CD14-positive monocyte (primary cell): Measurements from ENCODE around the gene AMD1. TPM values are rescaled to one million over a fixed set of nuclear protein-coding genes. Genes with fewer than 3 reads are reported as not detected.

ENCODE experiments used
- DNase-seq, 3 donors: peaks; one replicate each; pipeline ENCODE4 v3.0.0-alpha.2; 2011 to 2022
- H2AFZ ChIP-seq: 2 replicates; pipeline ENCODE4 v1.6.0; 2012; ENCODE audit warnings: mild to moderate bottlenecking, low read depth, low read length, inconsistent platforms; ENCODE audit not compliant: insufficient read depth, poor library complexity, severe bottlenecking
- H3K27ac ChIP-seq, 2 donors: 1 replicate in 1 of 2; 2 replicates in 1 of 2; pipeline ENCODE4 v1.5.1; 2012 to 2013; ENCODE audit warnings: low read length in 2 of 2, control low read depth in 1 of 2, inconsistent platforms in 1 of 2, low read depth in 1 of 2, mild to moderate bottlenecking in 1 of 2
- H3K27me3 ChIP-seq, 2 donors: one replicate each; pipeline versions ENCODE4 v1.6.0 to v1.6.1; 2011 to 2013; ENCODE audit warnings: low read length in 2 of 2; ENCODE audit not compliant: control insufficient read depth in 2 of 2, insufficient read depth in 2 of 2
- H3K36me3 ChIP-seq, 2 donors: replicated peaks in 1 of 2; 1 replicate in 1 of 2; 2 replicates in 1 of 2; pipeline versions ENCODE4 v1.5.1 to v1.6.1; 2012 to 2013; ENCODE audit warnings: low read length in 2 of 2, control low read depth in 1 of 2, inconsistent platforms in 1 of 2, mild to moderate bottlenecking in 1 of 2; ENCODE audit not compliant: insufficient read depth in 2 of 2, control insufficient read depth in 1 of 2
- H3K4me1 ChIP-seq, 2 donors: 1 replicate in 1 of 2; 2 replicates in 1 of 2; pipeline versions ENCODE4 v1.5.1 to v1.6.1; 2012 to 2013; ENCODE audit warnings: low read length in 2 of 2, control low read depth in 1 of 2, inconsistent platforms in 1 of 2, mild to moderate bottlenecking in 1 of 2, moderate library complexity in 1 of 2; ENCODE audit not compliant: insufficient read depth in 2 of 2, control insufficient read depth in 1 of 2
- H3K4me2 ChIP-seq: replicated peaks from 2 replicates; pipeline ENCODE3; 2012; ENCODE audit warnings: low read length, moderate library complexity, mild to moderate bottlenecking; ENCODE audit not compliant: poor library complexity, severe bottlenecking; ENCODE audit errors: extremely low read depth
- H3K4me3 ChIP-seq, 3 experiments: fragments of 200-600 bp in 1 of 3; sonication (generic) in 1 of 3; replicated peaks in 1 of 3; 1 replicate in 2 of 3; 2 replicates in 1 of 3; pipeline ENCODE4 v1.5.1; 2011 to 2013; ENCODE audit warnings: low read length in 3 of 3, mild to moderate bottlenecking in 3 of 3, control low read depth in 2 of 3, low read depth in 2 of 3, inconsistent platforms in 1 of 3, moderate library complexity in 1 of 3
- H3K79me2 ChIP-seq: 2 replicates; pipeline ENCODE4 v1.6.0; 2012; ENCODE audit warnings: mild to moderate bottlenecking, control low read depth, inconsistent platforms, low read length, moderate library complexity; ENCODE audit not compliant: insufficient read depth
- H3K9ac ChIP-seq: 2 replicates; pipeline ENCODE4 v1.6.0; 2017; ENCODE audit warnings: low read length, mild to moderate bottlenecking; ENCODE audit not compliant: insufficient read depth, poor library complexity, severe bottlenecking
- H3K9me3 ChIP-seq, 2 donors: replicated peaks in 1 of 2; 1 replicate in 1 of 2; 2 replicates in 1 of 2; pipeline versions ENCODE4 v1.5.1 to v1.6.1; 2012 to 2013; ENCODE audit warnings: low read length in 2 of 2, control low read depth in 1 of 2; ENCODE audit not compliant: control insufficient read depth in 1 of 2, insufficient read depth in 1 of 2
- H4K20me1 ChIP-seq: 2 replicates; pipeline ENCODE4 v1.6.0; 2012; ENCODE audit warnings: mild to moderate bottlenecking, low read length, control low read depth, moderate library complexity; ENCODE audit not compliant: insufficient read depth
- H3K27ac Mint-ChIP-seq, 7 donors: one replicate each; pipeline ENCODE4 v1.8.0; 2020; ENCODE audit warnings: mild to moderate bottlenecking in 7 of 7, mixed read lengths in 7 of 7, moderate library complexity in 6 of 7, inconsistent platforms in 2 of 7
- H3K27me3 Mint-ChIP-seq, 3 donors: one replicate each; pipeline ENCODE4 v1.8.0; 2021 to 2022; ENCODE audit warnings: low read depth in 3 of 3, mild to moderate bottlenecking in 3 of 3, mixed read lengths in 3 of 3, moderate library complexity in 3 of 3, inconsistent platforms in 1 of 3
- H3K36me3 Mint-ChIP-seq, 2 donors: one replicate each; pipeline ENCODE4 v1.8.0; 2020; ENCODE audit warnings: mixed read lengths in 2 of 2, inconsistent platforms in 1 of 2, mild to moderate bottlenecking in 1 of 2
- H3K4me1 Mint-ChIP-seq: one replicate; pipeline ENCODE4 v1.8.0; 2020; ENCODE audit warnings: mild to moderate bottlenecking, mixed read lengths
- H3K4me3 Mint-ChIP-seq, 2 donors: one replicate each; pipeline ENCODE4 v1.8.0; 2020; ENCODE audit warnings: mild to moderate bottlenecking in 2 of 2, mixed read lengths in 2 of 2, moderate library complexity in 1 of 2
- H3K9me3 Mint-ChIP-seq, 7 donors: one replicate each; pipeline ENCODE4 v1.8.0; 2020 to 2022; ENCODE audit warnings: mixed read lengths in 7 of 7, mild to moderate bottlenecking in 6 of 7, moderate library complexity in 6 of 7, inconsistent platforms in 2 of 7
- CTCF ChIP-seq: fragments of 200-600 bp; IDR thresholded peaks from one replicate; pipeline ENCODE4 v1.8.0; 2022; ENCODE audit warnings: antibody characterized with exemption, mild to moderate bottlenecking
- WGBS: methylation state at CpG from one replicate; pipeline ENCODE4 v1.1.5; 2013; ENCODE audit warnings: missing lambda C conversion rate; ENCODE audit not compliant: insufficient coverage; 5-methylcytosine and 5-hydroxymethylcytosine counted together
- intact Hi-C, 2 donors: fragments of 100-400 bp; cut with micrococcal nuclease; formaldehyde crosslinking; loops; one replicate each; pipeline versions ENCODE4 v1.15.0 to v1.15.1; 2023
- polyA plus RNA-seq, 3 donors: library from polyadenylated mRNA; depleted of rRNA in 1 of 3; unstranded in 2 of 3; stranded (reverse) in 1 of 3; fragments of 300-500 nt in 2 of 3; fragments of >200 nt in 1 of 3; fragmentation: Illumina TruSeq in 2 of 3; gene quantifications; 1 replicate in 2 of 3; 2 replicates in 1 of 3; pipeline ENCODE4 v1.2.3, GENCODE V29; 2012 to 2021

The AMD1 gene
- polyA plus RNA-seq, 3 donors, result 35.0 to 60.5 (median 45.3) TPM

- Histone ChIP-seq H3K9me3 (no peaks in the 10 kb centered on the region), H3K27ac (peak overlapping the region; percentile 7 to 93), H2AFZ (no peak overlapping the region), H3K4me1 (peaks cover 51 to 70% of the 10 kb centered on the region in 2 donors), H3K27me3 (no peaks in the 10 kb centered on the region), H3K4me2 (no peak overlapping the region), H3K79me2 (peaks cover 100% of the 10 kb centered on the region), H3K4me3 (no peak overlapping the region), H3K9ac (no peak overlapping the region), H3K36me3 (peaks cover 7 to 12% of the 10 kb centered on the region in 2 donors), H4K20me1 (peaks cover 100% of the 10 kb centered on the region)
- peaks cover 67% of the 10 kb centered on the region for H3K4me1 Mint-ChIP-seq
- H3K27me3 Mint-ChIP-seq, result no peaks in the 10 kb centered on the region
- no peak overlapping the region for H3K4me3 Mint-ChIP-seq
- no peaks in the 10 kb centered on the region for H3K9me3 Mint-ChIP-seq
- no peak for DNase-seq
- 60% methylated on average over 1 of the region's 3 CpGs for WGBS
- no peak for TF ChIP-seq CTCF
- H3K27ac Mint-ChIP-seq, result peak overlapping the region; percentile 33 to 82 (median 72)
- intact Hi-C loops, result loop anchor here in 1 of 2 donors (10.0 kb wide), 1 partner anchor 200 kb away; no protein-coding TSS in a partner anchor
- peaks cover 7 to 12% of the 10 kb centered on the region in 2 donors for H3K36me3 Mint-ChIP-seq
These were observed 9.7 kb downstream of the AMD1 start for GRCh38 chr6:110884321-110884720.

DNA sequence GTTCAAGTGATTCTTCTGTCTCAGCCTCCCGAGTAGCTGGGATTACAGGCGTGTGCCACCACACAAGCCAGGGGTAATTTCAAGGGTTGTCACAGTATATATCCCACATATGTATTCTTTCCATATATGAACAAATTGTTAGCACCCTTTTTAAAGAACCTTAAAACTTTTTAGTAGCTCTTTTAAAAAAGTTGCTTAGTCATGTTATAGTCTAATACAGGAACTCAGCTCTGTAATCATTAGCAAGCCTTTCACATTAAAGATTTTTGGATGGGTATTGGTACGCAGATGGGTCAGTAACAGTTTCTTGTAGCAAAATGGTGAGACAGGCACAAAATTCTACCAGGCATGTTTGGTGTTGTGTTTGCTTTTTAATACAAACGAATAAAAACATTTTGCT lies 10.9 kb downstream of the AMD1 start:
- peaks cover 100% of the 10 kb centered on the region for H3K79me2 ChIP-seq
- peaks cover 55% of the 10 kb centered on the region for H3K4me1 Mint-ChIP-seq
- intact Hi-C loops, result loop anchor here in 1 of 2 donors (10.0 kb wide), 1 partner anchor 201 kb away; no protein-coding TSS in a partner anchor
- peak overlapping the region; percentile 66 to 91 (median 77) for H3K27ac Mint-ChIP-seq
- peaks cover 18 to 19% of the 10 kb centered on the region in 2 donors for H3K36me3 Mint-ChIP-seq
- no peak for DNase-seq
- no peak overlapping the region for H3K9ac ChIP-seq
- no peak overlapping the region for H3K4me2 ChIP-seq
- TF ChIP-seq CTCF, result no peak
- no peak overlapping the region for H3K4me3 ChIP-seq
- H3K9me3 ChIP-seq, result no peaks in the 10 kb centered on the region
- peaks cover 100% of the 10 kb centered on the region for H4K20me1 ChIP-seq
- 20% methylated on average over 1 of the region's 4 CpGs for WGBS
- no peaks in the 10 kb centered on the region for H3K27me3 Mint-ChIP-seq
- H3K27ac ChIP-seq, result peak overlapping the region; percentile 12 to 93
- no peaks in the 10 kb centered on the region for H3K9me3 Mint-ChIP-seq
- peaks cover 15 to 24% of the 10 kb centered on the region in 2 donors for H3K36me3 ChIP-seq
- H2AFZ ChIP-seq, result no peak overlapping the region
- no peaks in the 10 kb centered on the region for H3K27me3 ChIP-seq
- H3K4me1 ChIP-seq, result peaks cover 41 to 58% of the 10 kb centered on the region in 2 donors
- H3K4me3 Mint-ChIP-seq, result no peak overlapping the region
